Measurements from ENCODE around the gene INO80D. TPM values are rescaled to one million over a fixed set of nuclear protein-coding genes. Genes with fewer than 3 reads are reported as not detected.
"Not testable (repeated sequence)": the region's sequence is repeated elsewhere in the genome, so short reads cannot be mapped to it uniquely, and the experiment has no call there.

Gene INO80D
- total RNA-seq, 2 donors from 2014 or later = 10.6 to 11.9 TPM

DNA sequence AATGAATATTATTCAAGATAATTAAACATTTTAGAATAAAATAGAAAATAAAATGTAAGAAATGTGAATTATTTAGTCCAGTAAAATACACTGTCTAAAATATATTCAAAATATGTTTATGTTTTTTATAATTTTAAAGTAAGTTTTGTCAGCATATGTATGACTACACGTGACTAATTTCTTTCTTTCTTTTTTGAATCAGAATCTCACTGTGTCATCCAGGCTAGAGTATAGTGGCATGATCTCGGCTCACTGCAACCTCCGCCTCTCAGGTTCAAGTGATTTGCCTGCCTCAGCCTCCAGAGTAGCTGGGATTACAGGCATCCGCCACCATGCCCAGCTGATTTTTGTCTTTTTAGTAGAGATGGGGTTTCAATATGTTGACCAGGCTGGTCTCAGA lies 19.1 kb upstream of the INO80D start:
- H3K27ac ChIP-seq = no peak overlapping the region
- H3K36me3 ChIP-seq (replicated peaks in 1 of 2; ENCODE audit: insufficient read depth in 1 of 2, low read depth in 2 of 2) = no peaks in the 10 kb centered on the region
- ATAC-seq (no peak), DNase-seq (no peak)
- H3K9me3 ChIP-seq = no peaks in the 10 kb centered on the region
- TF ChIP-seq, protein P1, sequence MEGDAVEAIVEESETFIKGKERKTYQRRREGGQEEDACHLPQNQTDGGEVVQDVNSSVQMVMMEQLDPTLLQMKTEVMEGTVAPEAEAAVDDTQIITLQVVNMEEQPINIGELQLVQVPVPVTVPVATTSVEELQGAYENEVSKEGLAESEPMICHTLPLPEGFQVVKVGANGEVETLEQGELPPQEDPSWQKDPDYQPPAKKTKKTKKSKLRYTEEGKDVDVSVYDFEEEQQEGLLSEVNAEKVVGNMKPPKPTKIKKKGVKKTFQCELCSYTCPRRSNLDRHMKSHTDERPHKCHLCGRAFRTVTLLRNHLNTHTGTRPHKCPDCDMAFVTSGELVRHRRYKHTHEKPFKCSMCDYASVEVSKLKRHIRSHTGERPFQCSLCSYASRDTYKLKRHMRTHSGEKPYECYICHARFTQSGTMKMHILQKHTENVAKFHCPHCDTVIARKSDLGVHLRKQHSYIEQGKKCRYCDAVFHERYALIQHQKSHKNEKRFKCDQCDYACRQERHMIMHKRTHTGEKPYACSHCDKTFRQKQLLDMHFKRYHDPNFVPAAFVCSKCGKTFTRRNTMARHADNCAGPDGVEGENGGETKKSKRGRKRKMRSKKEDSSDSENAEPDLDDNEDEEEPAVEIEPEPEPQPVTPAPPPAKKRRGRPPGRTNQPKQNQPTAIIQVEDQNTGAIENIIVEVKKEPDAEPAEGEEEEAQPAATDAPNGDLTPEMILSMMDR (IDR thresholded peaks at IDR 0.05) = no peak
- no peak for TF ChIP-seq POLR2A (IDR thresholded peaks at IDR 0.05)
- H3K4me1 ChIP-seq = no peaks in the 10 kb centered on the region
- whole genome bisulfite sequencing, 2 donors = 86 to 88% methylated on average over 4 of the region's 4 CpGs
- intact Hi-C loops (cut with DNase I) = no loop called here
- no peaks in the 10 kb centered on the region for H3K27me3 ChIP-seq
- H3K4me3 ChIP-seq = no peak overlapping the region

DNA sequence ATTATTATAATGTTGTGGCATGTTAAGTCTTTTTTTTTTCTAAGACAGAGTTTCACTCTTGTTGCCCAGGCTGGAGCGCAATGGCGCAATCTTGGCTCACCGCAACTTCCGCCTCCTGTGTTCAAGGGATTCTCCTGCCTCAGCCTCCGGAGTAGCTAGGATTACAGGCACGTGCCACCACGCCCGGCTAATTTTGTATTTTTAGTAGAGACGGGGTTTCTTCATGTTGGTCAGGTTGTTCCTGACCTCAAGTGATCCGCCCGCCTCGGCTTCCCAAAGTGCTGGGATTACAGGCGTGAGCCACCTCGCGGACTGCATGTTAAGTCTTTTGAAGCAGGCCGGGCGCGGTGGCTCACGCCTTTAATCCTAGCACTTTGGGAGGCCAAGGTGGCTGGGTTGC lies 12.9 kb upstream of the INO80D start:
- H3K4me1 ChIP-seq; ATAC-seq; H3K9me3 ChIP-seq; intact Hi-C loops (cut with DNase I); H3K4me3 ChIP-seq; H3K27ac ChIP-seq; H3K27me3 ChIP-seq; H3K36me3 ChIP-seq (replicated peaks in 1 of 2; ENCODE audit: insufficient read depth in 1 of 2, low read depth in 2 of 2): not testable (repeated sequence)
- peak in 1 of 4 donors; percentile 32 for DNase-seq
- WGBS, 2 donors = 80 to 99% methylated on average over 17 to 19 of the region's 19 CpGs

DNA sequence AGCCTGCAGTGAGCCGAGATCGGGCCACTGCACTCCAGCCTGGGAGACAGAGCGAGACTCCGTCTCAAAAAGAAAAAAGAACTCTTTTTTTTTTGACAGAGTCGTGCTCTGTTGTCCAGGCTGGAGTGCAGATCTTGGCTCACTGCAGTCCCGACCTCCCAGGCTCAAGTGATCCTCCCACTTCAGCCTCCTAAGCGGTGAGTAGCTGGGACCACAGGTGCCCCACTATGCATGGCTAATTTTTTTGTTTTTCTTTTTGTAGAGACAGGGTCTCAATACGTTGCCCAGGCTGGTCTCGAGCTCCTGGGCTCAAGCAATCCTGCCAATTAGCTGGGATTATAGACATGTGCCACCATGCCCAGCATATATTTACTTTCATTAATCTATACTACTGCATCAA lies 12.5 kb upstream of the INO80D start:
- ATAC-seq = no peak
- no peak overlapping the region for H3K27ac ChIP-seq
- intact Hi-C loops (cut with DNase I) = no loop called here

DNA sequence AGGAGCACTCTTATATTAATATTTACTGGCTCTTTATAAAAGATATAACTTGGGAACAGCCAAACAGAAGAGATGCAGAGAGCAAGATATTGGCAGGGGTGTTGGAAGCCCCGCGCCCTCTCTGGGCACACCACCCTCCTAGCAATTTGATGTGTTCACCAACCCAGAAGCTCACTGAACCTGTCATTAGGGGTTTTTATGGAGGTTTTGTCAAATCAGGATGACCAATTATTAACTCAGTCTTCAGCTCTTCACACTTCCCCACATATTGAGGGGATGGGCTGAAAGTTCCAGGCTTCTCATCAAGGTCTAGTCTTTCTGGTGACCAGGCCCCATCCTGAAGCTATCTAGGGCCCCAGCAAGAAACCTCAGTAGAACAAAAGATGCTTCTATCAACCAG lies 10.9 kb upstream of the INO80D start:
- ATAC-seq (no peak), DNase-seq (no peak)
- Histone ChIP-seq H3K27ac (no peak overlapping the region), H3K36me3 (replicated peaks in 1 of 2; ENCODE audit: insufficient read depth in 1 of 2, low read depth in 2 of 2) (no peaks in the 10 kb centered on the region), H3K4me3 (no peak overlapping the region), H3K4me1 (no peaks in the 10 kb centered on the region), H3K27me3 (no peaks in the 10 kb centered on the region), H3K9me3 (no peaks in the 10 kb centered on the region)
- TF ChIP-seq POLR2A (IDR thresholded peaks at IDR 0.05) = no peak
- TF ChIP-seq, protein P1 (IDR thresholded peaks at IDR 0.05) = no peak
- 92 to 100% methylated on average over 2 of the region's 2 CpGs for WGBS, 2 donors
- intact Hi-C loops (cut with DNase I) = no loop called here

More for the DNA sequence above, 12.5 kb upstream of the INO80D start:
- H3K36me3 ChIP-seq (replicated peaks in 1 of 2; ENCODE audit: insufficient read depth in 1 of 2, low read depth in 2 of 2) = no peaks in the 10 kb centered on the region
- H3K4me1 ChIP-seq = no peaks in the 10 kb centered on the region
- no peak overlapping the region for H3K4me3 ChIP-seq
- DNase-seq = no peak
- no peaks in the 10 kb centered on the region for H3K27me3 ChIP-seq
- WGBS, 2 donors = 89 to 97% methylated on average over 9 of the region's 9 CpGs
- no peak for TF ChIP-seq POLR2A (IDR thresholded peaks at IDR 0.05)
- TF ChIP-seq, protein P1 (IDR thresholded peaks at IDR 0.05) = no peak
- no peaks in the 10 kb centered on the region for H3K9me3 ChIP-seq

DNA sequence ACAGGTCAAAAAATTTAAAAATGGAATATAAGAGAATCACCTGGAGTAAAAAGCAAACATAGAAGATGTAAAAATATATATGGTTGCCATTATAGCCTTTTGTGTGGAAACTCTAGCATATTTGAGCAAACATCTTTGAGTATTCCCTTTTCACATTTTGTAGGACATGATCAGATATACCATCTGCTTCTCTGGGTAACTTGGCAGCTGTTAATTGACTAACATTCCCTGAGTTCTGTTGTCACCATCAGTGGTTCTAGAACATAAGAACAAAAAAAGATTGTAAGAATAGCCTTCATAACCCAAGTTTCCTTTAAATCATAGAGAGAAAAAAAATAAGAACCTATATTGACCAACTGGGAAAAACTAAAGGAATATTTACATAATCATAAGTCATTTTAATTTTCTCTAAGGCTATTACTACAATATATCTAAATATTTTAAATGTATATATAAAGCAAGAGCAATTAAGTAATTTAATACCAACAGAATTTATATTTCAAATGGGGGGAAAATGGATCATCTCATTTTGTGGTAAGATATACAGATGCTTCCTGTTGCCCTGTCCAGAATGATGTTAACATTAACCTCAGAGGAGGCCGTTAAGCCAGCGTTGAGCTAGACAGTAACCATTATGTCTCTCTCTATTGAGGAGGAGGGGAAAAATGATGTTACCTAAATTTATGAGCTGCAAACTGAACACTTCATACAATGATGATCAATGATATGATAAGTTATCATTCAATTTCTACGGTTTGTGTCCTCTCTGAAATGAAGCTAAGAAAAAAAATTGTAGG lies 9.8 kb upstream of the INO80D start:
- intact Hi-C loops (cut with DNase I) = no loop called here
- Histone ChIP-seq H3K27me3 (no peaks in the 10 kb centered on the region), H3K36me3 (replicated peaks in 1 of 2; ENCODE audit: insufficient read depth in 1 of 2, low read depth in 2 of 2) (no peaks in the 10 kb centered on the region), H3K9me3 (no peaks in the 10 kb centered on the region), H3K4me3 (no peak overlapping the region), H3K4me1 (no peaks in the 10 kb centered on the region), H3K27ac (no peak overlapping the region)
- no peak for ATAC-seq
- TF ChIP-seq, protein P1 (IDR thresholded peaks at IDR 0.05) = no peak
- TF ChIP-seq POLR2A (IDR thresholded peaks at IDR 0.05) = no peak
- 63 to 78% methylated on average over 3 of the region's 3 CpGs for WGBS, 2 donors
- no peak for DNase-seq
